GM12874 (cell line): Measurements from ENCODE around the gene CAPZB.

Source experiments
- CTCF ChIP-seq: IDR thresholded peaks from 2 replicates; pipeline ENCODE4 v1.5.1; 2011; ENCODE audit warnings: low read depth, mild to moderate bottlenecking, control low read depth, low read length, moderate library complexity; ENCODE audit not compliant: insufficient read depth

The CAPZB gene

GRCh38 chr1:19401535-19401889, 83.8 kb downstream of the CAPZB start:
- no peak for TF ChIP-seq CTCF

- no peak for TF ChIP-seq CTCF
Observed at GRCh38 chr1:19400875-19401534, 84.3 kb downstream of the CAPZB start.

- no peak for TF ChIP-seq CTCF
Observed at GRCh38 chr1:19400192-19400611, 85.1 kb downstream of the CAPZB start.

GRCh38 chr1:19398309-19398760, 87.0 kb downstream of the CAPZB start:
- no peak for TF ChIP-seq CTCF

GRCh38 chr1:19397217-19397945, 88.0 kb downstream of the CAPZB start:
- TF ChIP-seq CTCF = no peak

GRCh38 chr1:19396280-19396679, 89.1 kb downstream of the CAPZB start:
- TF ChIP-seq CTCF = no peak

GRCh38 chr1:19395678-19396192, 89.6 kb downstream of the CAPZB start:
- TF ChIP-seq CTCF = no peak
